Measurements from ENCODE around the gene WDR88.

GRCh38 chr19:33129901-33130300 is 2.0 kb upstream of the WDR88 start:
- no peak for TF ChIP-seq ZNF253 (CRISPR knock-in tag; IDR thresholded peaks at IDR 0.05; ENCODE audit: borderline replicate concordance)
- TF ChIP-seq ZNF232 (CRISPR knock-in tag; IDR thresholded peaks at IDR 0.05; ENCODE audit: borderline replicate concordance) = no peak
- TF ChIP-seq ELF4 (CRISPR knock-in tag; IDR thresholded peaks at IDR 0.05; ENCODE audit: borderline replicate concordance) = no peak
- TF ChIP-seq NFYC (CRISPR knock-in tag; IDR thresholded peaks at IDR 0.05) = no peak
- no peak for TF ChIP-seq CEBPB (IDR thresholded peaks at IDR 0.05; ENCODE audit: borderline replicate concordance, low read depth, low read length)
- TF ChIP-seq ZBTB34 (CRISPR knock-in tag; IDR thresholded peaks at IDR 0.05) = no peak
- no peak for TF ChIP-seq ELF1 (CRISPR knock-in tag; IDR thresholded peaks at IDR 0.05)
- TF ChIP-seq ZNF629 (CRISPR knock-in tag; conservative IDR thresholded peaks at IDR 0.05) = no peak
- TF ChIP-seq MIER2 (CRISPR knock-in tag; IDR thresholded peaks at IDR 0.05) = no peak
- no peak for TF ChIP-seq MED13 (CRISPR knock-in tag; IDR thresholded peaks at IDR 0.05)
- no peak for TF ChIP-seq RFX5 (IDR thresholded peaks at IDR 0.05; ENCODE audit: low read depth, low read length)
